Lung (tissue), 12 donors: ENCODE data around the gene PCDHA12. TPM values are rescaled to one million over a fixed set of nuclear protein-coding genes. Genes with fewer than 3 reads are reported as not detected.
A peak's percentile ranks its signal among the peaks of the same experiment; 100 is the strongest.
"Not testable (repeated sequence)": the region's sequence is repeated elsewhere in the genome, so short reads cannot be mapped to it uniquely, and the experiment has no call there.

ENCODE experiments used
- ATAC-seq: fragments of 200-7000 bp; cut with Tn5 transposase; one replicate; pipeline ENCODE4 v1.9.1; 2020; ENCODE audit warnings: moderate number of reproducible peaks; ENCODE audit not compliant: insufficient read depth, low FRiP score
- DNase-seq, 3 donors: peaks; one replicate each; pipeline ENCODE4 v3.0.0-alpha.2; 2013 to 2017
- H3K27ac ChIP-seq, 2 donors: one replicate each; pipeline ENCODE4 v1.5.1; 2013; ENCODE audit warnings: mild to moderate bottlenecking in 2 of 2, moderate library complexity in 2 of 2, control low read depth in 1 of 2, inconsistent platforms in 1 of 2, low read depth in 1 of 2, low read length in 1 of 2
- H3K27me3 ChIP-seq, 3 donors: one replicate each; pipeline ENCODE4 v1.5.1; 2013; ENCODE audit warnings: low read length in 2 of 3; ENCODE audit not compliant: control insufficient read depth in 3 of 3, insufficient read depth in 3 of 3
- H3K36me3 ChIP-seq, 4 donors: one replicate each; pipeline ENCODE4 v1.5.1; 2013; ENCODE audit warnings: low read length in 4 of 4, mild to moderate bottlenecking in 1 of 4, moderate library complexity in 1 of 4; ENCODE audit not compliant: control insufficient read depth in 4 of 4, insufficient read depth in 4 of 4
- H3K4me1 ChIP-seq, 5 donors: one replicate each; pipeline ENCODE4 v1.5.1; 2013; ENCODE audit warnings: low read length in 5 of 5, mild to moderate bottlenecking in 2 of 5, moderate library complexity in 1 of 5; ENCODE audit not compliant: control insufficient read depth in 5 of 5, insufficient read depth in 5 of 5
- H3K4me3 ChIP-seq: one replicate; pipeline ENCODE4 v1.5.1; 2013; ENCODE audit warnings: mild to moderate bottlenecking, control low read depth, moderate library complexity
- H3K9ac ChIP-seq, 2 donors: one replicate each; pipeline ENCODE4 v1.5.1; 2013; ENCODE audit warnings: low read length in 2 of 2, control low read depth in 1 of 2; ENCODE audit not compliant: insufficient read depth in 1 of 2
- H3K9me3 ChIP-seq, 4 donors: one replicate each; pipeline ENCODE4 v1.5.1; 2013; ENCODE audit warnings: low read length in 3 of 4, mild to moderate bottlenecking in 1 of 4, moderate library complexity in 1 of 4; ENCODE audit not compliant: control insufficient read depth in 4 of 4, insufficient read depth in 3 of 4
- CTCF ChIP-seq: IDR thresholded peaks from 2 replicates; pipeline ENCODE4 v1.5.1; 2012; ENCODE audit warnings: mild to moderate bottlenecking; ENCODE audit errors: control extremely low read depth, extremely low read depth
- WGBS, 2 donors: extraction: QIAGEN DNeasy Blood & Tissue Kit; methylation state at CpG; one replicate each; pipeline ENCODE4 v1.1.7; 2013; 5-methylcytosine and 5-hydroxymethylcytosine counted together
- polyA plus RNA-seq, 2 donors: library from polyadenylated mRNA; stranded (reverse); fragments of 200-250 nt; gene quantifications; one replicate each; pipeline ENCODE4 v1.2.1, GENCODE V29; 2013
- total RNA-seq, 2 donors: library from RNA; depleted of rRNA in 1 of 2; stranded (reverse); fragments of >200 nt in 1 of 2; gene quantifications; one replicate each; pipeline ENCODE4 v1.2.1, GENCODE V29; 2014 to 2021
- donor health status: control.
- donor health status: control.
- donor health status: Bipolar disorder and iron deficiency.
- donor health status: healthy.
- donor health status: DM: yes; HTN: yes; CAD: no.

The PCDHA12 gene
- total and polyA plus RNA-seq, 4 donors, result 0.23 to 3.6 (median 0.86) TPM

- ATAC-seq, result no peak
- no peaks in the 10 kb centered on the region for H3K27me3 ChIP-seq
- no peak within 1 kb of the TSS for H3K27ac ChIP-seq
- WGBS, 2 donors, result 17 to 25% methylated on average over 40 to 47 of the region's 47 CpGs
- no peak within 1 kb of the TSS for H3K9ac ChIP-seq
- DNase-seq, result peak in 1 of 3 donors; percentile 1
- no peaks in the 10 kb centered on the region for H3K4me1 ChIP-seq
- H3K9me3 ChIP-seq, result peaks cover 0 to 13% (median 1%) of the 10 kb centered on the region in 4 donors
- no peak for TF ChIP-seq CTCF
- no peak within 1 kb of the TSS for H3K4me3 ChIP-seq
- no peaks in the 10 kb centered on the region for H3K36me3 ChIP-seq
Measured at GRCh38 chr5:140840978-140841962, 33.8 kb upstream of the PCDHA12 start, which contains the start of gene PCDHA8. TSS of gene PCDHA8 (plus strand) at chr5:140841187. CDS start at chr5:140841322, 135 bp downstream.

GRCh38 chr5:140842798-140843733, 32.0 kb upstream of the PCDHA12 start:
- DNase-seq, result no peak

GRCh38 chr5:140848139-140849102, 26.7 kb upstream of the PCDHA12 start, which contains the start of gene PCDHA9:
TSS of gene PCDHA9 (plus strand) at chr5:140848382. CDS start at chr5:140848496, 114 bp downstream.
- H3K9ac ChIP-seq, H3K27ac ChIP-seq, H3K9me3 ChIP-seq, H3K36me3 ChIP-seq, H3K27me3 ChIP-seq, ATAC-seq, H3K4me3 ChIP-seq, H3K4me1 ChIP-seq: not testable (repeated sequence)
- DNase-seq, result peak in 2 of 3 donors; percentile 7 to 14
- 6 to 23% methylated on average over 9 to 36 of the region's 48 CpGs for WGBS, 2 donors

More at GRCh38 chr5:140842798-140843733, 32.0 kb upstream of the PCDHA12 start:
- Histone ChIP-seq H3K9me3 (peaks cover 0 to 7% (median 1%) of the 10 kb centered on the region in 4 donors), H3K9ac (no peak overlapping the region), H3K27ac (no peak overlapping the region), H3K4me1 (no peaks in the 10 kb centered on the region), H3K36me3 (no peaks in the 10 kb centered on the region), H3K4me3 (no peak overlapping the region), H3K27me3 (no peaks in the 10 kb centered on the region)
- no peak for TF ChIP-seq CTCF
- ATAC-seq, result no peak
- 54% methylated on average over 48 of the region's 87 CpGs; no CpG with 5 or more reads in 1 of the 2 donors for WGBS, 2 donors

GRCh38 chr5:140849831-140850634, 25.1 kb upstream of the PCDHA12 start:
- H3K36me3 ChIP-seq, H3K4me3 ChIP-seq, H3K9ac ChIP-seq, H3K27ac ChIP-seq, H3K4me1 ChIP-seq, H3K27me3 ChIP-seq, ATAC-seq, DNase-seq, H3K9me3 ChIP-seq: not testable (repeated sequence)
- WGBS, 2 donors, result 49% methylated on average over 59 of the region's 101 CpGs; no CpG with 5 or more reads in 1 of the 2 donors
